ENCODE measurements around the gene SPIN4. TPM values are rescaled to one million over a fixed set of nuclear protein-coding genes. Genes with fewer than 3 reads are reported as not detected.

The SPIN4 gene
- total RNA-seq, 1 donor from 2014 or later = 8.1 TPM

DNA sequence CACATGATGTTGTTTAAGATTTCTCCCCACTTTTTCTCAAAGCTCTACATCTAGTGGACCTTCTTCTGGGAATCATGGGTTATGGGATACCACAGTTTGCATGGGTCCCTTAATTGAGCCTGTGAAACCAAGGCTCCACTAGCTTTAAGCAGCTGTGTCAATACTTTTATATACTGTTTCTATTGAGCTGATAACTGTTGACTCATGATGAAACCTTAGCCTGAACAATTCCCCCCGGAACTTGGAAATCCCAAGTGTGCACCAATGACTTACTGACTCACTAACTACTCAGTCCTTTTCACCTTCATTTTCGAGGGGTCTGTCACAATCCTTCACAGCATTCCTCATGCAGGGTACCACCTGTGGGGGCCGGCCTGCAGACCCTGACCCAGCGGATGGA is 12.7 kb upstream of the SPIN4 start:
- Histone ChIP-seq H3K4me3 (no peak overlapping the region), H3K4me1 (no peaks in the 10 kb centered on the region), H3K27ac (no peak overlapping the region), H3K9me3 (no peaks in the 10 kb centered on the region), H3K36me3 (no peaks in the 10 kb centered on the region), H3K27me3 (ENCODE audit: low read depth) (no peaks in the 10 kb centered on the region)
- no peak for ATAC-seq
- TF ChIP-seq, protein P1, sequence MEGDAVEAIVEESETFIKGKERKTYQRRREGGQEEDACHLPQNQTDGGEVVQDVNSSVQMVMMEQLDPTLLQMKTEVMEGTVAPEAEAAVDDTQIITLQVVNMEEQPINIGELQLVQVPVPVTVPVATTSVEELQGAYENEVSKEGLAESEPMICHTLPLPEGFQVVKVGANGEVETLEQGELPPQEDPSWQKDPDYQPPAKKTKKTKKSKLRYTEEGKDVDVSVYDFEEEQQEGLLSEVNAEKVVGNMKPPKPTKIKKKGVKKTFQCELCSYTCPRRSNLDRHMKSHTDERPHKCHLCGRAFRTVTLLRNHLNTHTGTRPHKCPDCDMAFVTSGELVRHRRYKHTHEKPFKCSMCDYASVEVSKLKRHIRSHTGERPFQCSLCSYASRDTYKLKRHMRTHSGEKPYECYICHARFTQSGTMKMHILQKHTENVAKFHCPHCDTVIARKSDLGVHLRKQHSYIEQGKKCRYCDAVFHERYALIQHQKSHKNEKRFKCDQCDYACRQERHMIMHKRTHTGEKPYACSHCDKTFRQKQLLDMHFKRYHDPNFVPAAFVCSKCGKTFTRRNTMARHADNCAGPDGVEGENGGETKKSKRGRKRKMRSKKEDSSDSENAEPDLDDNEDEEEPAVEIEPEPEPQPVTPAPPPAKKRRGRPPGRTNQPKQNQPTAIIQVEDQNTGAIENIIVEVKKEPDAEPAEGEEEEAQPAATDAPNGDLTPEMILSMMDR (IDR thresholded peaks at IDR 0.05) = no peak
- intact Hi-C loops (cut with DNase I) = no loop called here
- DNase-seq = no peak

DNA sequence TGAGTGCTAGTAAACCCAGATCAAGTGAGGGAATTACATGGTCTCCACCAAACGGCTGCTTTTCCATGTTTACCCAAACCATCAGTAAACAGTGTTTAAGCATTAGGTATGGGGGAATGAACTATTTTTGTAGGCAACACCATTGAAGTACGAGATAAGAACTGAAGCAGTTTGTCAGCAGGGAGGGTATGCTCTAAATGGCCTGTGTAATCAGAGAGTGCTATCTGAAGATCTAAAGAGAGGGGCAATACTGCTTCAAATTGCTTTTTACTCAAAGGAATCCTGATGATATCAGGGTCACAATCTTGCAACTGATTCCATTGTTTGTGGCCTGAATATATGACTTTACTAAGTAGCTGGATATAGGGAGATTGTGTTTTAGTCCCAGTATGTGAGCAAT is 10.4 kb upstream of the SPIN4 start:
- ATAC-seq = no peak

DNA sequence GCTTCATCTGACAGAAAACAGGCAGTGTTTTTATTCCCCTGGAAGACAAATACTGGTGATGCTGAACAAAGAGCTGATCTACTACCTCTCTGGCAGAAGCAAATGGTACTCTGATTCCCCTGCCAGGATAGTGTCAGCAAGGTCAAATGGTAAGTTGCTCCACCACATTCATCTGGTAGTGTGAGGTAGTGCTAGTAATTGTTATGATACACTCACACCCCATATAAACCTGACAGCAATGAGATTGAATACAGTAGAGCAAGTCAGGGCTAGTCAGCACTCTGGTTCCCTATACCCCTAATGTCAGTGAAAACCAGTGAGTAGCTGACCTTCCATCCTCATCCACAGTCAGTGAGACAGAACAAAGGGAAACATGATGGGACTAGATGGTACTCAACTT is 3.4 kb upstream of the SPIN4 start:
- ATAC-seq (no peak), DNase-seq (no peak)
- H3K4me1 ChIP-seq = peaks cover 8% of the 10 kb centered on the region
- intact Hi-C loops (cut with DNase I) = no loop called here
- no peak overlapping the region for H3K27ac ChIP-seq
- no peak overlapping the region for H3K4me3 ChIP-seq
- TF ChIP-seq, protein P1 (IDR thresholded peaks at IDR 0.05) = no peak
- no peaks in the 10 kb centered on the region for H3K36me3 ChIP-seq
- no peaks in the 10 kb centered on the region for H3K27me3 ChIP-seq (ENCODE audit: low read depth)
- no peaks in the 10 kb centered on the region for H3K9me3 ChIP-seq

More for the DNA sequence above, 10.4 kb upstream of the SPIN4 start:
- H3K27me3 ChIP-seq (ENCODE audit: low read depth) = no peaks in the 10 kb centered on the region
- H3K4me3 ChIP-seq = no peak overlapping the region
- no peaks in the 10 kb centered on the region for H3K9me3 ChIP-seq
- H3K27ac ChIP-seq = no peak overlapping the region
- TF ChIP-seq, protein P1 (IDR thresholded peaks at IDR 0.05) = no peak
- no peak for DNase-seq
- intact Hi-C loops (cut with DNase I) = no loop called here
- no peaks in the 10 kb centered on the region for H3K4me1 ChIP-seq
- H3K36me3 ChIP-seq = no peaks in the 10 kb centered on the region

DNA sequence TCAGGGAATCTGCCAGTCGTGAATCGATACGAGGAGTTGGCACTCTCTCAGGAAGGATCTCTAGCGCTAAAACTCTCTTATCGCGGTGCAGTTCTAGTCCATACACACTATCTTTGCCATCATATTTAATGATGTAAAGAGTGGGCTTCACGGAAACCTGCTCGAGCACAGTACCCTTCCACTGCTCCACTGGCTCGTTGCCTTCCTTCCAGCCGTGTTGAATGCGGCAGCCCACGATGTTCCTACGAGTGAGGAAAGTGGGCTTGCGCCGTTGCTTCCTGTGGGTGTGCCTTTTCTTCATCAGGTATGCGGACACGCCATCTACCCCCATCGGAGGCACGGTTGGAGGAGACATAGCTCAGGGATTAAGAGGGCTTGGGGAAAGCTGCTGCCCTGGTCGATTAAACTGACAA is 661 bp downstream of the SPIN4 start:
- TF ChIP-seq, protein P1 (IDR thresholded peaks at IDR 0.05) = no peak
- Histone ChIP-seq H3K9me3 (no peaks in the 10 kb centered on the region), H3K36me3 (no peaks in the 10 kb centered on the region), H3K4me3 (peak overlapping the region; percentile 68), H3K27ac (peak overlapping the region; percentile 78), H3K4me1 (peaks cover 10% of the 10 kb centered on the region), H3K27me3 (ENCODE audit: low read depth) (no peaks in the 10 kb centered on the region)
- DNase-seq = peak; percentile 45
- ATAC-seq = peak; percentile 63
- intact Hi-C loops (cut with DNase I) = no loop called here

DNA sequence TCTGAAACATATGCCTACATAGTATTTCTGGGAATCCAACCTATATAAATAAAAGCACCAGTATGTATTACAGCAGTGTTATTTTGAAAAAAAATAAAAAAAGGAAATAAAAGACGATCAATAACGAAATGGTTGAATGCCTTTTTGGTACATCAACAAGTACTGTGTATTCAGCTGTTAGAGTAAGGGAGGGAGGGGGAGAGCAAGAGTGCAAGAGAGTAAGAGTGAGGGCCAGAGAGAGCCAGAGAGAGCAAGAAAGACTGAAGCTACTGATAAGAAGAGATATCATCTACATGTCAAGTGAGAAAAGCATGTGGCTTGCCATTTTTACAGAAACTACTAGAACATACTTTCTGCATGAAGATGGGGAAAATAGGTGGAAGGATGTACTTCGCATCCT is 1.8 kb downstream of the SPIN4 start:
- Histone ChIP-seq H3K27me3 (ENCODE audit: low read depth) (no peaks in the 10 kb centered on the region), H3K4me3 (peak overlapping the region; percentile 68), H3K9me3 (no peaks in the 10 kb centered on the region), H3K36me3 (no peaks in the 10 kb centered on the region), H3K4me1 (peaks cover 10% of the 10 kb centered on the region), H3K27ac (no peak overlapping the region)
- DNase-seq (no peak), ATAC-seq (no peak)
- intact Hi-C loops (cut with DNase I) = no loop called here
- TF ChIP-seq, protein P1 (IDR thresholded peaks at IDR 0.05) = no peak

DNA sequence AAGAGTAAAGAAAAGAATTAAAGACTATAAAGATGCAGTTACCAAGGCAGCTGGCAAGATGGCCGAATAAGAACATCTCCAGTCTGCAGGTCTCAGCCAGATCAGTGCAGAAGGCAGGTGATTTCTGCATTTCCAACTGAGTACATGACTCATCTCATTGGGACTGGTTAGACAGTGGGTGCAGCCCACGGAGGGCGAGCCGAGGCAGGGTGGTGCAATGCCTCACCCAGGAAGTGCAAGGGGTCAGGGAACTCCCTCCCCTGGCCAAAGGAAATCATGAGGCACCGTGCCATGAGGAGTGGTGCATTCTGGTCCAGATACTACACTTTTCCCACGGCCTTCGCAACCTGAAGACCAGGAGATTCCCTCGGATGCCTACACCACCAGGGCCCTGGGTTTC is 20.5 kb downstream of the SPIN4 start:
- Histone ChIP-seq H3K4me1 (no peaks in the 10 kb centered on the region), H3K27ac (no peak overlapping the region), H3K9me3 (no peaks in the 10 kb centered on the region), H3K4me3 (no peak overlapping the region), H3K27me3 (ENCODE audit: low read depth) (no peaks in the 10 kb centered on the region), H3K36me3 (no peaks in the 10 kb centered on the region)
- TF ChIP-seq, protein P1 (IDR thresholded peaks at IDR 0.05) = no peak
- ATAC-seq (no peak), DNase-seq (peak; percentile 55)
- intact Hi-C loops (cut with DNase I) = no loop called here
